ENCODE measurements around the gene NUCB2.

- no peak for TF ChIP-seq POLR2AphosphoS5 (IDR thresholded peaks at IDR 0.05)
- no peak for TF ChIP-seq POLR2A (IDR thresholded peaks at IDR 0.05)
Observed at GRCh38 chr11:17371614-17372013, 95.1 kb downstream of the NUCB2 start.
